ENCODE results near the gene DFFA. TPM values are rescaled to one million over a fixed set of nuclear protein-coding genes. Genes with fewer than 3 reads are reported as not detected.
"Not testable (repeated sequence)": the region's sequence is repeated elsewhere in the genome, so short reads cannot be mapped to it uniquely, and the experiment has no call there.

DFFA gene
- total and polyA plus RNA-seq, 2 experiments from 2014 or later: 24.1 to 30.0 TPM

GRCh38 chr1:10424651-10425050 lies 47.7 kb downstream of the DFFA start:
- no peak overlapping the region for H3K4me2 ChIP-seq
- DNase-seq (ENCODE audit: low spot score): no peak
- H3K27ac ChIP-seq: no peak overlapping the region
- H3K4me3 ChIP-seq: no peak overlapping the region
- TF ChIP-seq EZH2phosphoT487 (IDR thresholded peaks at IDR 0.05; ENCODE audit: low read depth, severe bottlenecking, unreplicated experiment): no peak
- TF ChIP-seq, protein P1, sequence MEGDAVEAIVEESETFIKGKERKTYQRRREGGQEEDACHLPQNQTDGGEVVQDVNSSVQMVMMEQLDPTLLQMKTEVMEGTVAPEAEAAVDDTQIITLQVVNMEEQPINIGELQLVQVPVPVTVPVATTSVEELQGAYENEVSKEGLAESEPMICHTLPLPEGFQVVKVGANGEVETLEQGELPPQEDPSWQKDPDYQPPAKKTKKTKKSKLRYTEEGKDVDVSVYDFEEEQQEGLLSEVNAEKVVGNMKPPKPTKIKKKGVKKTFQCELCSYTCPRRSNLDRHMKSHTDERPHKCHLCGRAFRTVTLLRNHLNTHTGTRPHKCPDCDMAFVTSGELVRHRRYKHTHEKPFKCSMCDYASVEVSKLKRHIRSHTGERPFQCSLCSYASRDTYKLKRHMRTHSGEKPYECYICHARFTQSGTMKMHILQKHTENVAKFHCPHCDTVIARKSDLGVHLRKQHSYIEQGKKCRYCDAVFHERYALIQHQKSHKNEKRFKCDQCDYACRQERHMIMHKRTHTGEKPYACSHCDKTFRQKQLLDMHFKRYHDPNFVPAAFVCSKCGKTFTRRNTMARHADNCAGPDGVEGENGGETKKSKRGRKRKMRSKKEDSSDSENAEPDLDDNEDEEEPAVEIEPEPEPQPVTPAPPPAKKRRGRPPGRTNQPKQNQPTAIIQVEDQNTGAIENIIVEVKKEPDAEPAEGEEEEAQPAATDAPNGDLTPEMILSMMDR (IDR thresholded peaks at IDR 0.05; ENCODE audit: poor library complexity): no peak
- no peak for TF ChIP-seq EZH2 (IDR thresholded peaks at IDR 0.05; ENCODE audit: borderline replicate concordance)
- no peaks in the 10 kb centered on the region for H3K79me2 ChIP-seq
- no peaks in the 10 kb centered on the region for H3K27me3 ChIP-seq
- no peaks in the 10 kb centered on the region for H3K36me3 ChIP-seq (replicated peaks; ENCODE audit: insufficient read depth, low read depth)
- no peak overlapping the region for H2AFZ ChIP-seq
- H3K9me3 ChIP-seq (ENCODE audit: low read depth): no peaks in the 10 kb centered on the region
- no peaks in the 10 kb centered on the region for H3K4me1 ChIP-seq (ENCODE audit: insufficient read depth)
- no peaks in the 10 kb centered on the region for H4K20me1 ChIP-seq (ENCODE audit: insufficient read depth, poor library complexity, severe bottlenecking)
- WGBS (ENCODE audit: low lambda C conversion rate, missing lambda C conversion rate): 90% methylated on average over 8 of the region's 8 CpGs
- H3K9me2 ChIP-seq (replicated peaks; ENCODE audit: insufficient read depth): no peaks in the 10 kb centered on the region

DNA sequence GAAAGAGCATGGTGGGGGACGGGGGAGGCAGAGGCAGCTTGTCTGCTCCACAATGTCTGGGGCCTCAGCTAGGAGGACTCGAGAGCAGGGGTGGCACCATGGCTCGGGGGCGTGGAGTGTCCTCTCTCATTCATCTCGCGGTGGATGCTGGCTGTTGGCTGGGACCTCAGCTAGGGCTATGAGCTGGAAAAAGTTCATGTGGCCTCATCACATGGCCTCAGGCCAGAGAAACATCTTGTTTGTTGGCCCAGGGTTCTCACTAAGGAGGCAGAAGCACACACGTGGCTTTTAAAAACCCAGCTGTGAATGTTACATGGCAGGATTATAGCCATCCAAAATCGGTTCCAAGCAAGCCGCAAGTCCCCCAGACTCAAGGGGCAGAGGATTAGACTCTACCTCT lies 48.3 kb downstream of the DFFA start:
- H3K4me2 ChIP-seq: no peak overlapping the region
- no peaks in the 10 kb centered on the region for H3K9me3 ChIP-seq (ENCODE audit: low read depth)
- no peaks in the 10 kb centered on the region for H3K27me3 ChIP-seq
- no peaks in the 10 kb centered on the region for H3K36me3 ChIP-seq (replicated peaks; ENCODE audit: insufficient read depth, low read depth)
- no peaks in the 10 kb centered on the region for H4K20me1 ChIP-seq (ENCODE audit: insufficient read depth, poor library complexity, severe bottlenecking)
- peak; percentile 28 for DNase-seq (ENCODE audit: low spot score)
- H3K4me3 ChIP-seq: no peak overlapping the region
- H3K79me2 ChIP-seq: no peaks in the 10 kb centered on the region
- H3K9me2 ChIP-seq (replicated peaks; ENCODE audit: insufficient read depth): no peaks in the 10 kb centered on the region
- no peak overlapping the region for H2AFZ ChIP-seq
- H3K4me1 ChIP-seq (ENCODE audit: insufficient read depth): no peaks in the 10 kb centered on the region
- no peak overlapping the region for H3K27ac ChIP-seq
- 82% methylated on average over 9 of the region's 9 CpGs for WGBS (ENCODE audit: low lambda C conversion rate, missing lambda C conversion rate)
- TF ChIP-seq, protein P1 (IDR thresholded peaks at IDR 0.05; ENCODE audit: poor library complexity): no peak
- TF ChIP-seq EZH2phosphoT487 (IDR thresholded peaks at IDR 0.05; ENCODE audit: low read depth, severe bottlenecking, unreplicated experiment) (no peak), EZH2 (IDR thresholded peaks at IDR 0.05; ENCODE audit: borderline replicate concordance) (no peak)

GRCh38 chr1:10421637-10422036 lies 50.7 kb downstream of the DFFA start:
- Histone ChIP-seq H3K27ac (no peak overlapping the region), H2AFZ (no peak overlapping the region), H3K9me2 (replicated peaks; ENCODE audit: insufficient read depth) (no peaks in the 10 kb centered on the region), H3K4me1 (ENCODE audit: insufficient read depth) (no peaks in the 10 kb centered on the region), H3K4me2 (no peak overlapping the region), H3K36me3 (replicated peaks; ENCODE audit: insufficient read depth, low read depth) (no peaks in the 10 kb centered on the region), H3K27me3 (no peaks in the 10 kb centered on the region), H3K9me3 (ENCODE audit: low read depth) (no peaks in the 10 kb centered on the region), H3K79me2 (no peaks in the 10 kb centered on the region), H4K20me1 (ENCODE audit: insufficient read depth, poor library complexity, severe bottlenecking) (no peaks in the 10 kb centered on the region), H3K4me3 (no peak overlapping the region)
- WGBS (ENCODE audit: low lambda C conversion rate, missing lambda C conversion rate): 99% methylated on average over 5 of the region's 5 CpGs
- TF ChIP-seq EZH2phosphoT487 (IDR thresholded peaks at IDR 0.05; ENCODE audit: low read depth, severe bottlenecking, unreplicated experiment) (no peak), EZH2 (IDR thresholded peaks at IDR 0.05; ENCODE audit: borderline replicate concordance) (no peak)
- no peak for DNase-seq (ENCODE audit: low spot score)

DNA sequence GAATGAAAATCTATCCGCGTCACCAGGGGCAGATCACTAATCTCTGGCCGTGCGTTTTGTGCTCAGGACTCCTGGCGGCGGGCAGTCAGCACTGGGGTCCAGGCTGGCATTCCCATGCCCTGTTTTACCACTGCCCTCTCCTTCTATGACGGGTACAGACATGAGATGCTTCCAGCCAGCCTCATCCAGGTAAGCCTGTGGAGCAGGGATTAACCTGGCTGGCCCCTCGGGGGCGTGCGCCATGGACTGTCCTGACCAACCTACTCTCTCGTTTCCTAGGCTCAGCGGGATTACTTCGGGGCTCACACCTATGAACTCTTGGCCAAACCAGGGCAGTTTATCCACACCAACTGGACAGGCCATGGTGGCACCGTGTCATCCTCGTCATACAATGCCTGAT lies 53.0 kb downstream of the DFFA start:
- TF ChIP-seq EZH2phosphoT487 (IDR thresholded peaks at IDR 0.05; ENCODE audit: low read depth, severe bottlenecking, unreplicated experiment) (no peak), EZH2 (IDR thresholded peaks at IDR 0.05; ENCODE audit: borderline replicate concordance) (no peak)
- TF ChIP-seq, protein P1 (IDR thresholded peaks at IDR 0.05; ENCODE audit: poor library complexity): no peak

DNA sequence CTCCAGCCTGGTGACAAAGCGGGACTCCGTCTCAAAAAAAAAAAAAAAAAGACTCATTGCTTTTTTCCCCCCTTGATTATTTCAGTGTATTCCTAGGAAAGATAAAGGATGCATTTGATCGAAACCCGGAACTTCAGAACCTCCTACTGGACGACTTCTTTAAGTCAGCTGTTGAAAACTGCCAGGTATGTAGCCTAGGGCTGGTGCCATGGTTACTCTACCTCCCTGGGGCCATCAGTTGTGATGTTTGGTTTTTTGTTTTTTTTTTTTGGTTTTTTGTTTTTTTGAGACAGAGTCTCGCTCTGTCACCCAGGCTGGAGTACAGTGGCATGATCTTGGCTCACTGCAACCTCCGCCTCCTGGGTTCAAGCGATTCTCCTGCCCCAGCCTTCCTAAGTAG lies 53.6 kb downstream of the DFFA start:
- H3K4me1 ChIP-seq (ENCODE audit: insufficient read depth); H2AFZ ChIP-seq; H3K27me3 ChIP-seq; H3K4me3 ChIP-seq; H3K36me3 ChIP-seq (replicated peaks; ENCODE audit: insufficient read depth, low read depth); H4K20me1 ChIP-seq (ENCODE audit: insufficient read depth, poor library complexity, severe bottlenecking); DNase-seq (ENCODE audit: low spot score); H3K9me3 ChIP-seq (ENCODE audit: low read depth); H3K79me2 ChIP-seq; H3K9me2 ChIP-seq (replicated peaks; ENCODE audit: insufficient read depth); H3K27ac ChIP-seq; H3K4me2 ChIP-seq: not testable (repeated sequence)
- WGBS (ENCODE audit: low lambda C conversion rate, missing lambda C conversion rate): 96% methylated on average over 8 of the region's 8 CpGs

More for the DNA sequence above, 53.0 kb downstream of the DFFA start:
- Histone ChIP-seq H2AFZ (no peak overlapping the region), H3K4me3 (no peak overlapping the region), H3K36me3 (replicated peaks; ENCODE audit: insufficient read depth, low read depth) (no peaks in the 10 kb centered on the region), H3K9me2 (replicated peaks; ENCODE audit: insufficient read depth) (no peaks in the 10 kb centered on the region), H3K27ac (no peak overlapping the region), H3K79me2 (no peaks in the 10 kb centered on the region), H3K27me3 (no peaks in the 10 kb centered on the region), H3K4me2 (no peak overlapping the region), H3K4me1 (ENCODE audit: insufficient read depth) (no peaks in the 10 kb centered on the region), H4K20me1 (ENCODE audit: insufficient read depth, poor library complexity, severe bottlenecking) (no peaks in the 10 kb centered on the region), H3K9me3 (ENCODE audit: low read depth) (no peaks in the 10 kb centered on the region)
- 92% methylated on average over 15 of the region's 15 CpGs for WGBS (ENCODE audit: low lambda C conversion rate, missing lambda C conversion rate)
- no peak for DNase-seq (ENCODE audit: low spot score)

DNA sequence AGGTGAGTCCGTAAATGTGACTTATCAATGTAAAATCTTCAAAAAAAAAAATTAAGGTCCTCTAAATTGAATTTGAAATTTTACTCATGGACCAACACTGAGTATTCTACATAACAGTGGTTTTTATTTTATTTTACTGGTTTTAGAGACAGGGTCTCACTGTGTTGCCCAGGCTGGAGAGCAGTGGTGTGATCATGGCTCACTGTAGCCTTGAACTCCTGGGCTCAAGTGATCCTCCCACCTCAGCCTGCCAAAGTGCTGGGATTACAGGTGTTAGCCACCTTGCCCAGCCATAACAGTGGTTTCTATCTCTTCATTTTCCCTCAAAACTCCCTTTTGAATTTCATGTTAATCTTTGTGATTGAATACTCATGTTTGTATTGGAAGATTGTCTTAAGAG lies 56.4 kb downstream of the DFFA start:
- not testable (repeated sequence) for H3K4me2 ChIP-seq; H3K9me3 ChIP-seq (ENCODE audit: low read depth); H4K20me1 ChIP-seq (ENCODE audit: insufficient read depth, poor library complexity, severe bottlenecking); H3K9me2 ChIP-seq (replicated peaks; ENCODE audit: insufficient read depth); H3K79me2 ChIP-seq; H3K27ac ChIP-seq; H2AFZ ChIP-seq; H3K4me1 ChIP-seq (ENCODE audit: insufficient read depth); H3K4me3 ChIP-seq; H3K36me3 ChIP-seq (replicated peaks; ENCODE audit: insufficient read depth, low read depth); H3K27me3 ChIP-seq; DNase-seq (ENCODE audit: low spot score)
- 96% methylated on average over 1 of the region's 1 CpG for WGBS (ENCODE audit: low lambda C conversion rate, missing lambda C conversion rate)
